HG02943 (cell line): Measurements from ENCODE around the gene OR51G1.
"Not testable (repeated sequence)": the region's sequence is repeated elsewhere in the genome, so short reads cannot be mapped to it uniquely, and the experiment has no call there.

Experiments
- ATAC-seq: cut with Tn5 transposase; IDR thresholded peaks from one replicate; pipeline ENCODE4 v1.9.1; 2021; ENCODE audit warnings: mild to moderate bottlenecking, low read depth, moderate library complexity; ENCODE audit not compliant: unreplicated experiment

OR51G1 gene, protein sequence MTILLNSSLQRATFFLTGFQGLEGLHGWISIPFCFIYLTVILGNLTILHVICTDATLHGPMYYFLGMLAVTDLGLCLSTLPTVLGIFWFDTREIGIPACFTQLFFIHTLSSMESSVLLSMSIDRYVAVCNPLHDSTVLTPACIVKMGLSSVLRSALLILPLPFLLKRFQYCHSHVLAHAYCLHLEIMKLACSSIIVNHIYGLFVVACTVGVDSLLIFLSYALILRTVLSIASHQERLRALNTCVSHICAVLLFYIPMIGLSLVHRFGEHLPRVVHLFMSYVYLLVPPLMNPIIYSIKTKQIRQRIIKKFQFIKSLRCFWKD

DNA sequence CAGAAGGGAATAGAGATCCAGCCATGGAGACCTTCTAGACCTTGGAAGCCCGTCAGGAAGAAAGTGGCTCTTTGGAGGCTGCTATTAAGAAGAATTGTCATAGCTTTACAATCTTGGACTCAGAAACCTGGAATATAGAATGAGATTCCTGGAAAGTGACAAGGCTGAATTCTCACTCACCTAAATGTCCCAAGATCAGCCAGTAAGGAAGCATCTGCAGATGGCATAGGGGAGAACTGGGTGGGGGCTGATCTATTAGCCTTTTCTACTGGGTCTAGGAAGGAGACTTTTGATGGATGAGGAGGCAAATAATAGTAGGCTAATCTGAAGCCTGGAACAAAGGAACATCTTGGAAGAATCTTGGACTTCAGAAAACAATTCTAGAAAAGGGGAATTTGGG lies at the start of gene OR51G1:
OR51G1 (minus strand) TSS at position 101 of the 400 bp plus-strand sequence; CDS start at position 101, 0 bp downstream.
- ATAC-seq = no peak

DNA sequence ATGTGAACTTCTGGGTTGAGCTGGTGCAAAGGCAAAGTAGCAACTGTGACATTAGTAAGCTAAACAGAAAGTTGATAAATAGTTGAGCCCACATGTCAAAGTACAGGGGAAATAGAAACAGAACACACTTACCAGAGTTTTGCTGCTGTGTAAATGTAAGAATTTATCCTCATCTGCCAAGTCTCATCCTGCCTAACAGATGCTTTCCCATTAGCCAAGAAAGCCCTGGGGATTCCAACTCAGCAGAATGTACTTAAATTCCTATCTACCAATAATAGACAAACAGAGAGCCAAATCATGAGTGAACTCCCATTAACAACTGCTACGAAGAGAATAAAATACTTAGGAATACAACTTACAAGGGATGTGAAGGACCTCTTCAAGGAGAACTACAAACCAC lies 38.7 kb upstream of the OR51G1 start:
- ATAC-seq = no peak

- ATAC-seq = no peak
Measured at GRCh38 chr11:4960877-4961276, 36.7 kb upstream of the OR51G1 start.

GRCh38 chr11:4957396-4957795 lies 33.3 kb upstream of the OR51G1 start:
- ATAC-seq = no peak

- ATAC-seq = not testable (repeated sequence)
Measured at GRCh38 chr11:4955613-4956012, 31.5 kb upstream of the OR51G1 start, which contains the start of gene OR51A2. TSS of gene OR51A2 (minus strand) at chr11:4955713. CDS start at chr11:4955713, 0 bp downstream.

DNA sequence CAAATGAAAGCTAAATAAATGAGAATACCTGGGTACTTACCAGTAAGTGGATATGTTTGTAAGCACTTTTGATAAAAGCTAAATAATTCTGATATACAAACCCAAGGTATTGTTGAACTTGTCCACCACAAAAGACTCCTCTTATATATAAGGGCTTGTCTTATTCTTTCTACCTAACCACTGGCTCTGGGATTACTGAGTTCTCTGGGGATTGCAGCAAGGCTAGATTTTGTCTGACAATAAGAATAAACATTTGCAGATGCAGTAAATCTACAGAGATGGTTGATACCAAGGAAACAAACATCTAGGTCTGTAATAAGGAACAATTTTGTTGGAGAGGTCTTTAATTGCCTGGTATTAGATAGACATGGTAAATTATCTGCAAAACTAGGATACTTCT lies 23.4 kb upstream of the OR51G1 start, which contains the start of gene OR51A4:
OR51A4 (minus strand) TSS at position 101 of the 400 bp plus-strand sequence. CDS start 505 bp downstream, outside the sequence.
- ATAC-seq = no peak

GRCh38 chr11:4936745-4937144 lies 12.6 kb upstream of the OR51G1 start:
- no peak for ATAC-seq

DNA sequence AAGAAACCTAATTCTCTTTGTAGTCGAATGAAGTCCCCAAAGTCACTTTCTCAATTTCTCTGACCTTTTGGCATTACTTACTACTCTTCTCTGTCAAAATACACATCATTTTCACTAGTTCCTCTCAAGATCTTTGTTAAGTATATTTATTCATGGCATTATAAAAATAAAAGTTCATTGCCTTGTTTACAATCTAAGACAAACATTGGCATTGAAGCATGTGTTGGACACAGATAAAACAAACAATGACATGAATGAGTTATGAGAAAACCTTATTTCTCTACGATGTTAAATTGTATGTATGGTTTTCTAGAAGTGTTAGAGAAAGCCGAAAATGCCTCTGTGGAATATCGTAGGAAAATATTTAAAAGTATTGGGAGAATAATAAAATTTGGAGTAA lies 8.6 kb upstream of the OR51G1 start:
- no peak for ATAC-seq

- no peak for ATAC-seq
Measured at GRCh38 chr11:4926608-4927007, 2.5 kb upstream of the OR51G1 start.

DNA sequence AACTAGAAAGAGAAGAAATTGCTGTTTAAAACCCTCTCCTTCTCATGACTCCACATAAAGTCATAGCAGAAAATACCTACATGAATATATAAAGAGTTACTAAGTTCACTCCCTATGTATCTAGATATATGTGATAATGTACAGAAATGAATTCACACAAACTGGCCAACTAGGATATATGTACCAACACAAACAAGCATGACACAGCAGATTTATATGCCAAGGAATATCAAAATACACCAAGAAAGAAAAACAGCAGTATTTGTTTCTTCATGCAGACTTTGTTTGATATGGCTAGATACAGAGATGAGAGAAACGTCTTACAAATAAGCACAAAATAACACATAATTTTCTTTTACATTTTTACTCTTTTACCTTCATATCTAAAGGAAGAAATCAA lies 1.8 kb downstream of the OR51G1 start:
- no peak for ATAC-seq

GRCh38 chr11:4921796-4922195 lies 2.3 kb downstream of the OR51G1 start:
- ATAC-seq = no peak

GRCh38 chr11:4919250-4919649 lies 4.9 kb downstream of the OR51G1 start, which contains the start of gene OR51G2:
TSS of gene OR51G2 (minus strand) at chr11:4919350. CDS start at chr11:4915663, 3,687 bp downstream.
- ATAC-seq = no peak

DNA sequence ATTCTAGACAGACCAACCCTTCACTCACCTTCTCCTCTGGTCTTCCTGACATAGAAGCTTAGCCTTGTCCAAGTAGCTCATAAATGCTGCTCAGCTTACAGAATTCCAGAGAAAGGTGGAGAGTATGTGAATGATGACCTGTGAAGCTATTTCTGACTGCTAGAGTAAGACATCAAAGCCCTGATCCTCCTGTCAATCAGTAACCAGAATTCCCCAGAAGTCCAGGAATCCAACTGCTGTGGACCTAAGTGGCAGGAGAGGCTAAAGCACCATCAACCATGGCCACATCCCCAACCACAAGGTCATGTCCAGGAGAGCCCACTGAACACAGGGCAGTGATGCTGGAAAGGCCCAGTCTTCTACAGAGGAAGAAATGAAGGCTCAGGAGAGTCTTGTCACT lies 7.6 kb downstream of the OR51G1 start:
- ATAC-seq = no peak

DNA sequence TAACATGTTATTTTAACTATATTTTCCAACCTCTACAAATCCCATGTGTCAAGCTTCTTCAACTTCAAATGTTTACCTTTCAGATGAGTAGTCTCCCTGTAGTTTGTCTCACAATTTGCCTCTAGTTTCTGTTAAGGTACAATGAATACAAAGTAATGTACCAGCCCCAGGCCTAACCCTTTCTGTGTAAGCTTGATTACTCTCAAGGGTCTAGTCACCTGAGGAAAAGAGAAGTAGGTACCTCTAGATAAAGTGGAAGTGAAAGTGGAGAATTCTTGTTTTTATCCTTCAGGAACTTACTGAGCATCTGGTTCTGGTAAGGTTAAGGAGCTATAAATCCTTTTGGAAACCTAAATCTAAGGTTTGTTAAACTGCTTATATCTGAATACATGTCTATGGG lies 20.7 kb downstream of the OR51G1 start, which contains the start of gene OR51A7:
OR51A7 (plus strand) TSS at position 300 of the 400 bp plus-strand sequence. CDS start 3,587 bp downstream, outside the sequence.
- ATAC-seq = no peak

GRCh38 chr11:4891996-4892640 lies 32.0 kb downstream of the OR51G1 start:
- ATAC-seq = no peak

DNA sequence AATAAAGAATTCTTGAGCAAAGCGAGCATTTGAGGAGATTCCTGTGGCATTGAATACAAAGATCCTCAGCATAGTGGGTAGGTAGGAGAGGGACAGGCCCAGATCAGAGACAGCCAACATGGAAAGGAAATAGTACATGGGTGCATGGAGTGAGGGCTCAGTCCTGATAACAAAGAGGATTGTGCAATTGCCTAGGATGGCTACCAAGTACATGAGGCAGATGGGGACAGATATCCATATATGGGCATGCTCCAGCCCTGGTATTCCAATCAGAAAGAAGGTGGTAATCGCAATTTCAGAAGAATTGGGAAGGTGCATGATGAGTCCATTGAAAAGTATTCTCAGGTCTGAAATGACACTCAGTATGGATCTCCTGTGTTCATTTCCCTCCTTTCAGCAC lies 33.9 kb downstream of the OR51G1 start:
- no peak for ATAC-seq

GRCh38 chr11:4887591-4887990 lies 36.5 kb downstream of the OR51G1 start:
- no peak for ATAC-seq

GRCh38 chr11:4886186-4886585 lies 38.0 kb downstream of the OR51G1 start:
- no peak for ATAC-seq

GRCh38 chr11:4884361-4884760 lies 39.8 kb downstream of the OR51G1 start:
- no peak for ATAC-seq

- ATAC-seq = no peak
Measured at GRCh38 chr11:4882543-4882942, 41.6 kb downstream of the OR51G1 start.

- no peak for ATAC-seq
Measured at GRCh38 chr11:4881860-4882500, 42.2 kb downstream of the OR51G1 start, which contains the start of gene OR51T1. TSS of gene OR51T1 (plus strand) at chr11:4881900. CDS start at chr11:4881900, 0 bp downstream.
